ENCODE measurements around the gene C1orf167.

C1orf167 gene

DNA sequence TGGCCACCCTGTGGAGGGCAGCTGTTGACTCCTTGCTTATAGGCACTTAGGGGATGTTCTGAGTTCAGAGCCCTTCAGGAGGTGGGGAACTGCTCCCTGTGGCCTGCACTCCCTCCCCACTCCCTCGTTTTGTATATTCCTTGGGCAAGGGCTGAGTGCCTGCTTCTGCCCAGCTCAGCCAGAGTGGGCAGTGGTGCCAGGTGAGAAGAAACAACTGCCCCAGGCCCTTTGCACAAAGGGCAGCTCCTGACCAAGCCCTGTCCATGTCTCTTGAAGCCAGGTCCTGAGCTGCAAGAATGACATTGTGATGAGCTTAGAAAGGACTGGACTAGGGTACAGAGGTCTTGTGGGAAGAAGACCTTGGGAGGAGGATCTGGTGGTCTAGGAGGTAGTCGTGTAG, 23.9 kb upstream of the C1orf167 start:
- Histone ChIP-seq H3K36me3 (ENCODE audit: insufficient read depth, low read length) (no peaks in the 10 kb centered on the region), H3K27ac (ENCODE audit: low read depth, low read length) (no peak overlapping the region), H3K9ac (ENCODE audit: low read depth, low read length) (no peak overlapping the region), H3K9me3 (ENCODE audit: insufficient read depth, low read depth, low read length) (no peaks in the 10 kb centered on the region), H3K4me3 (ENCODE audit: low read length) (no peak overlapping the region), H3K27me3 (ENCODE audit: insufficient read depth, low read length) (no peaks in the 10 kb centered on the region), H3K4me1 (ENCODE audit: insufficient read depth, low read length) (peaks cover 22% of the 10 kb centered on the region)
- WGBS = 95% methylated on average over 2 of the region's 2 CpGs

DNA sequence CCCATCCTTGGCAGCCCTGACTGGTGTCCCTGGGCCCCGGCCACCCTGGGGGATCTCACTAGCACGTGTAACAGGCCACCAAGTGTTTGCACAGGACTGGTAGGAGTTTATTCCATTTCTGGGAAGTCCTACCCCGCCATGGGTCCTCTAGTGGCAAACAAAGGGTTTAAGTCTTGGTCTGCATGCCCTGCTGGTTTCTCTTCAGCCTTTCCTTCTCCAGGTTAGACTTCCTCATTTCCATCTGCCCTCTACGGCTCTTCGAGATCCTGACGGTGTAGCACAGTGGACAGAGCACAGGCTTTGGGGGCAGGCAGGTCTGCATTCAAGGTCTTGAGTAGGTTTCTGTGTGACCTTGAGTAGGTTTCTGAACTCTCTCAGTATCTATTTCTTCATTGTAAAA, 23.2 kb upstream of the C1orf167 start:
- Histone ChIP-seq H3K9ac (ENCODE audit: low read depth, low read length) (no peak overlapping the region), H3K27me3 (ENCODE audit: insufficient read depth, low read length) (no peaks in the 10 kb centered on the region), H3K4me1 (ENCODE audit: insufficient read depth, low read length) (peaks cover 22% of the 10 kb centered on the region), H3K4me3 (ENCODE audit: low read length) (no peak overlapping the region), H3K9me3 (ENCODE audit: insufficient read depth, low read depth, low read length) (no peaks in the 10 kb centered on the region), H3K36me3 (ENCODE audit: insufficient read depth, low read length) (no peaks in the 10 kb centered on the region), H3K27ac (ENCODE audit: low read depth, low read length) (no peak overlapping the region)
- 92% methylated on average over 6 of the region's 6 CpGs for WGBS

DNA sequence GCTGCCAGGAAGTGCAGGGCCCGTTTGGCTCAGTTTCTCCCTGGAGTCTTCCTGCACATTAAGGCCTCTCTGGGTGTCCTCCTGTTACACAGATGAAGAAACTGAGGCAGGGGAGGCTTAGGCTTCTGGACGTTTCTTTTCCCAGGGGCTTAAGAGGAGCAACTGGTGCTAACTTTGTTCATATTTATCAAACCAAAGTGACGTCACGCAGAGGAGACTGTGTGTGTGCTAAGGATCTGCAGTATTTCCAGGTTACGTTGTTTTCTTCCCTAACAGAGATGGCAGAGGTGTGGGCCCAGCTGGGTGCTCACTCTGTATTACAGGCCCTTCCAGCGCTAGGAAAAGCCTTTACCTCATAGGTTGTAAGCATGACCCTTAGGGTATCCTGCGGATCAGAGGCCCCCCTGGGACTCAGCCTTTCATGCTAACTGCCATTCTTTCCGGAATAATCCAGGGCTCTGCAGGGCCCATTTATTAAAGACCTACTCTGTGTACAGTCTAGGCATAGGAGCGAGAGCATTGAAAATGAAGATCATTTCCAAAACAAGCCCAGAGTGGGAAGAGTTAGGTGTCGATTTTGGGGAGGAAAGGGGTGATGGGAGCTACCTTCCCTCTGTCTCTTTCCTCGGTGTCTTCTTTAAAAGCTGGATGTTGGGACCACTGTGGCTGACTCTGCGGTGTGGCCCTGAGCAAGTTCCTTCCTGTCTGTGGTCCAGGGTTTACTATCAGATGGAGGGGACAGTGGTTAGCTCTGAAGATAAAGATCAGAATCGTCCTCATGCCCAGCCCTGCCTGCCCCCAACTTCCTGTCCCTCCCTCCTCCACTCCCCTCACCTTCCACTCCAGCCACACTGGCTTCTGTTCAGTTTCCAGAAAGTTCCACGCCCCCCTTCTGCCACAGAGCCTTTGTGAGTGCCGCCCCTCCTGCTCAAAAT, 21.5 kb upstream of the C1orf167 start:
- no peak overlapping the region for H3K27ac ChIP-seq (ENCODE audit: low read depth, low read length)
- WGBS = 79% methylated on average over 15 of the region's 15 CpGs
- H3K36me3 ChIP-seq (ENCODE audit: insufficient read depth, low read length) = no peaks in the 10 kb centered on the region
- H3K27me3 ChIP-seq (ENCODE audit: insufficient read depth, low read length) = no peaks in the 10 kb centered on the region
- H3K4me3 ChIP-seq (ENCODE audit: low read length) = no peak overlapping the region
- H3K9ac ChIP-seq (ENCODE audit: low read depth, low read length) = no peak overlapping the region
- no peaks in the 10 kb centered on the region for H3K9me3 ChIP-seq (ENCODE audit: insufficient read depth, low read depth, low read length)
- H3K4me1 ChIP-seq (ENCODE audit: insufficient read depth, low read length) = peaks cover 19% of the 10 kb centered on the region

- Histone ChIP-seq H3K36me3 (ENCODE audit: insufficient read depth, low read length) (peaks cover 9% of the 10 kb centered on the region), H3K4me1 (ENCODE audit: insufficient read depth, low read length) (peaks cover 17% of the 10 kb centered on the region), H3K27ac (ENCODE audit: low read depth, low read length) (no peak overlapping the region), H3K9ac (ENCODE audit: low read depth, low read length) (no peak overlapping the region), H3K27me3 (ENCODE audit: insufficient read depth, low read length) (no peaks in the 10 kb centered on the region), H3K9me3 (ENCODE audit: insufficient read depth, low read depth, low read length) (no peaks in the 10 kb centered on the region), H3K4me3 (ENCODE audit: low read length) (no peak overlapping the region)
- 97% methylated on average over 4 of the region's 4 CpGs for WGBS
Measured at GRCh38 chr1:11741482-11741881, 20.5 kb upstream of the C1orf167 start.

DNA sequence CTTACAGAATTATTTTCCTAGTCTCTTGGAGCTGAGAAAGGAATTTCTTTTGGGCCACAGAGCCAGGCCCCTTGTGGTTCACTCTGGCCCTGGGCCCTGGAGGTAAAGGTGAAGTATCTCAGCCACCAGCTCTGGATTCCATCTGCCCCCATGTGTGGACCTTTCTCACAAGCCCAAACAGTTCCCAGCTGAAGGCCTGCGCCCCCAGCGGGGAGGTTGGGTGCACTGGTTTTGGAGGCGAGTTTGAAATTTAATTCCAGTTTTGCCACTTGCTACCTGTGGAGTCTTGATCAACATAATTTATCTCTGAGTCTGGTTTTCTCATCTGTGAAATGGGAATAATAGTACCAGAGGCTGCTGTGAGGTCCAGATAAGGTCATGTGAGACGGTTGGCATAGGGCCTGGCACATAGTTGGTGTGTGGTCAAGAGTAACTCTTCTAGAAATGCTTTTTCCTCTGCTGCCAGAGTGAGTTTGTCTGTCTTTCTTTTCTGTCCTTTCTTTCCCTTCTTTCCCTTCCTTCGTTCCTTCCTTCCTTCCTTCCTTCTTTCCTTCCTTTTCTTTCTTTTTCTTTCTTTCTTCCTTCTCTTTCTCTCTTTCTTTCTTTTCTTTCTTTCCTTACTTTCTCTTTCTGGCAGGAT, 20.0 kb upstream of the C1orf167 start:
- Histone ChIP-seq H3K9ac (ENCODE audit: low read depth, low read length) (no peak overlapping the region), H3K27me3 (ENCODE audit: insufficient read depth, low read length) (no peaks in the 10 kb centered on the region), H3K27ac (ENCODE audit: low read depth, low read length) (no peak overlapping the region), H3K9me3 (ENCODE audit: insufficient read depth, low read depth, low read length) (no peaks in the 10 kb centered on the region), H3K36me3 (ENCODE audit: insufficient read depth, low read length) (peaks cover 11% of the 10 kb centered on the region), H3K4me3 (ENCODE audit: low read length) (no peak overlapping the region), H3K4me1 (ENCODE audit: insufficient read depth, low read length) (peaks cover 14% of the 10 kb centered on the region)
- 96% methylated on average over 5 of the region's 5 CpGs for WGBS

- Histone ChIP-seq H3K9me3 (ENCODE audit: insufficient read depth, low read depth, low read length) (no peaks in the 10 kb centered on the region), H3K36me3 (ENCODE audit: insufficient read depth, low read length) (peaks cover 21% of the 10 kb centered on the region), H3K27ac (ENCODE audit: low read depth, low read length) (no peak overlapping the region), H3K27me3 (ENCODE audit: insufficient read depth, low read length) (no peaks in the 10 kb centered on the region), H3K4me1 (ENCODE audit: insufficient read depth, low read length) (peaks cover 5% of the 10 kb centered on the region; the same call in 1 of the 2 replicates), H3K9ac (ENCODE audit: low read depth, low read length) (no peak overlapping the region), H3K4me3 (ENCODE audit: low read length) (no peak overlapping the region)
- 90% methylated on average over 9 of the region's 9 CpGs for WGBS
Measured at GRCh38 chr1:11744287-11744686, 17.7 kb upstream of the C1orf167 start.

- Histone ChIP-seq H3K36me3 (ENCODE audit: insufficient read depth, low read length) (peaks cover 38% of the 10 kb centered on the region), H3K9ac (ENCODE audit: low read depth, low read length) (no peak overlapping the region; the same call in 1 of the 2 replicates), H3K27me3 (ENCODE audit: insufficient read depth, low read length) (no peaks in the 10 kb centered on the region), H3K9me3 (ENCODE audit: insufficient read depth, low read depth, low read length) (no peaks in the 10 kb centered on the region), H3K4me1 (ENCODE audit: insufficient read depth, low read length) (no peaks in the 10 kb centered on the region), H3K27ac (ENCODE audit: low read depth, low read length) (no peak overlapping the region), H3K4me3 (ENCODE audit: low read length) (no peak overlapping the region)
- 97% methylated on average over 6 of the region's 6 CpGs for WGBS
Measured at GRCh38 chr1:11746092-11746491, 15.9 kb upstream of the C1orf167 start.

- no peak overlapping the region for H3K9ac ChIP-seq (ENCODE audit: low read depth, low read length)
- H3K4me3 ChIP-seq (ENCODE audit: low read length) = no peak overlapping the region
- peaks cover 39% of the 10 kb centered on the region for H3K36me3 ChIP-seq (ENCODE audit: insufficient read depth, low read length)
- 89% methylated on average over 20 of the region's 20 CpGs for WGBS
- H3K27me3 ChIP-seq (ENCODE audit: insufficient read depth, low read length) = no peaks in the 10 kb centered on the region
- H3K27ac ChIP-seq (ENCODE audit: low read depth, low read length) = no peak overlapping the region
- no peaks in the 10 kb centered on the region for H3K9me3 ChIP-seq (ENCODE audit: insufficient read depth, low read depth, low read length)
- H3K4me1 ChIP-seq (ENCODE audit: insufficient read depth, low read length) = no peaks in the 10 kb centered on the region
Measured at GRCh38 chr1:11746795-11747487, 15.1 kb upstream of the C1orf167 start.

DNA sequence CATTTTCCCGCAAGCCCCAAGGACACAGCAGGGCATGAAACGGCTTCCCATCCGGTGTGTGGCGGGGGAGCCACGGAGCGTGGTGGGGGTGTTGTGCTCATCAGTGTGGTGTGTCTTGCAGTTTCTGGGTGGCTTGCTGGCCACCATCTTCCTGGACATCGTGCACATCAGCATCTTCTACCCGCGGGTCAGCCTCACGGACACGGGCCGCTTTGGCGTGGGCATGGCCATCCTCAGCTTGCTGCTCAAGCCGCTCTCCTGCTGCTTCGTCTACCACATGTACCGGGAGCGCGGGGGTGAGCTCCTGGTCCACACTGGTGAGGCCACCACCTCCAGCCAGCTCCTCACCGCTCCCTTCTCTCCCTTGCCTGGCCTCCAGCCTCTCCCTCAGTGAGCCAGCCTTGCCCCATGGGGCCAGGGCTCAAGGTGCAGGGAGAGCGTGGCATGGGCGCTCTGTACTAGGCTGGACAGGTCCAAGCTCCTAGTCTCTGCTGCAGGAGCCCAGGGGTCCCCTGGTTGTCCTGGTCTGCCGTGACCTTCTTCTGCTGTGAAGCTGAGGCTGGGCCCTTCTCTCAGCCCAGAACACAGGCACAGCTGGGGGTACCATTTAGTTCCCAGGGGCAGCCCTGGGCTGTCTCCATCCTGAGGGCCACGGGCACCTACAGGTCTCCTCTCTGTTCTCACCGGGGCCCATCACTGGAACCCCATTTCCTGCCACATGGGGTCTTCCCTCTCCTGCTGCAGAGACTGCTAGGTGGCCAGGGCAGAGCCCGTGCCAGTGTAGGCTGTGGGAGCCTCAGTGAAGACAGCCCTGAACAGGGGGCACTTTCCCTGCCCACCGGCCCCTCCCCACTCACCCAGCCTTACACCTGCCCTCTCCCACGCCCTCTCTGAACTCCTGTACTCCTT, 13.4 kb upstream of the C1orf167 start:
- Histone ChIP-seq H3K36me3 (ENCODE audit: insufficient read depth, low read length) (peaks cover 39% of the 10 kb centered on the region), H3K27ac (ENCODE audit: low read depth, low read length) (no peak overlapping the region), H3K4me3 (ENCODE audit: low read length) (no peak overlapping the region), H3K27me3 (ENCODE audit: insufficient read depth, low read length) (no peaks in the 10 kb centered on the region), H3K9ac (ENCODE audit: low read depth, low read length) (no peak overlapping the region), H3K4me1 (ENCODE audit: insufficient read depth, low read length) (peaks cover 7% of the 10 kb centered on the region), H3K9me3 (ENCODE audit: insufficient read depth, low read depth, low read length) (no peaks in the 10 kb centered on the region)
- 95% methylated on average over 27 of the region's 27 CpGs for WGBS

DNA sequence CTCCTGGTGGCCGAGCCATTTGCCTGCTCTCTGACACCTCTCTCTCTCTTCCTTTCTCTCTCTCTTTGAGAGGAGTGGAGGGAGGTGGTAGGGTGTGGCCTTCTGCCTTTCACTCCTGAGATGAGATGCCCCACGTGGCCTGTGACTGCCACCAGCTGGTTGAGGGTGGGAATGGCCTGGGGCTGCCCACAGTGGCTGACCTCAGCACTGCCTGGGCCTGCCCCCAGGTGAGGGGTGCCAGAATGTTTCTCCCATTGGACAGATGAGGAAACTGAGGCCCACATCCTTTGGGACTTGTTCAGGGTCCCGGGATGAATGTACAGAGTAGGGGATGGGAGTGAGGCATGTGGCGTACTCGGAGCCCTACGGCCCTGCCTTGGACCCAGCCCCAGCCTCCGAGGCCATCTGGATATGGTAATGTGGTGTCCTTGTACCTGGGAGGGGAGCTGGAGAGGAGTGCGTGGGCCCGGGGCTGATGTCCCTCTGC, 12.7 kb upstream of the C1orf167 start:
- Histone ChIP-seq H3K27ac (ENCODE audit: low read depth, low read length) (no peak overlapping the region), H3K9ac (ENCODE audit: low read depth, low read length) (no peak overlapping the region)

More for the DNA sequence above, 12.7 kb upstream of the C1orf167 start:
- no peak overlapping the region for H3K4me3 ChIP-seq (ENCODE audit: low read length)
- 82% methylated on average over 9 of the region's 9 CpGs for whole genome bisulfite sequencing
- no peaks in the 10 kb centered on the region for H3K27me3 ChIP-seq (ENCODE audit: insufficient read depth, low read length)
- peaks cover 39% of the 10 kb centered on the region for H3K36me3 ChIP-seq (ENCODE audit: insufficient read depth, low read length)
- peaks cover 13% of the 10 kb centered on the region for H3K4me1 ChIP-seq (ENCODE audit: insufficient read depth, low read length)
- H3K9me3 ChIP-seq (ENCODE audit: insufficient read depth, low read depth, low read length) = no peaks in the 10 kb centered on the region
